Adrenal gland (tissue), 12 donors: ENCODE data around the gene TMA7. TPM values are rescaled to one million over a fixed set of nuclear protein-coding genes. Genes with fewer than 3 reads are reported as not detected.
A peak's percentile ranks its signal among the peaks of the same experiment; 100 is the strongest.
"Not testable (repeated sequence)": the region's sequence is repeated elsewhere in the genome, so short reads cannot be mapped to it uniquely, and the experiment has no call there.

Experiments used
- DNase-seq, 7 donors: peaks; one replicate each; pipeline ENCODE4 v3.0.0-alpha.2; 2019 to 2020
- H3K27ac ChIP-seq, 5 donors: fragments of 200-600 bp; sonication (generic) in 4 of 5; 1 replicate in 3 of 5; 2 replicates in 2 of 5; pipeline versions ENCODE4 v1.5.1 to v1.8.0; 2016 to 2020; ENCODE audit warnings: mild to moderate bottlenecking in 1 of 5
- H3K27me3 ChIP-seq: fragments of 200-600 bp; 2 replicates; pipeline ENCODE4 v1.8.0; 2021
- H3K36me3 ChIP-seq, 2 donors: fragments of 200-600 bp; replicated peaks in 1 of 2; 1 replicate in 1 of 2; 2 replicates in 1 of 2; pipeline versions ENCODE4 v1.5.1 to v1.8.0; 2018 to 2022
- H3K4me1 ChIP-seq, 2 donors: fragments of 200-600 bp; replicated peaks in 1 of 2; 1 replicate in 1 of 2; 2 replicates in 1 of 2; pipeline versions ENCODE4 v1.5.1 to v1.8.0; 2018 to 2021
- H3K4me3 ChIP-seq, 4 donors: fragments of 200-600 bp; sonication (generic) in 3 of 4; one replicate each; pipeline ENCODE4 v1.5.1; 2016 to 2018
- H3K9me3 ChIP-seq, 3 donors: fragments of 200-600 bp; sonication (generic) in 1 of 3; replicated peaks in 1 of 3; 1 replicate in 2 of 3; 2 replicates in 1 of 3; pipeline versions ENCODE4 v1.5.1 to v1.8.0; 2016 to 2021
- POLR2A ChIP-seq, 2 donors: fragments of 450-650 bp; IDR thresholded peaks; one replicate each; pipeline ENCODE4 v1.6.1; 2017; ENCODE audit warnings: antibody characterized with exemption in 2 of 2, mild to moderate bottlenecking in 2 of 2, moderate library complexity in 1 of 2
- WGBS, 4 donors: extraction: QIAGEN DNeasy Blood & Tissue Kit in 2 of 4; methylation state at CpG; one replicate each; pipeline versions ENCODE4 v1.1.5 to v1.1.7; 2013 to 2017; 5-methylcytosine and 5-hydroxymethylcytosine counted together
- intact Hi-C, 2 donors: fragments of 100-400 bp; cut with DNase I; formaldehyde crosslinking; loops; one replicate each; pipeline versions ENCODE4 v1.14.1 to v1.15.0; 2022 to 2023
- polyA plus RNA-seq, 3 donors: library from polyadenylated mRNA; stranded (reverse); fragments of 200-250 nt in 2 of 3; fragments of 350-450 nt in 1 of 3; fragmentation: Illumina TruSeq in 1 of 3; extraction: RNeasy Lipid Tissue Mini Kit (QIAGEN cat#74804) in 1 of 3; gene quantifications; one replicate each; pipeline ENCODE4 v1.2.3, GENCODE V29; 2013 to 2014
- total RNA-seq, 9 donors: library from RNA; depleted of rRNA in 4 of 9; stranded (reverse); fragments of >200 nt in 4 of 9; fragments of 120-200 nt in 1 of 9; fragmentation: NEBNext Ultra II Directional in 1 of 9; extraction: Animal tissue kit (Norgen Biotek cat#: 25700) in 1 of 9; gene quantifications; one replicate each; pipeline versions ENCODE4 v1.1.0 to v1.2.4, GENCODE V29; 2013 to 2023
- TF ChIP-seq, protein P1 (sequence below), 6 experiments: fragments of 450-650 bp in 4 of 6; fragments of 200-600 bp in 2 of 6; sonication (generic) in 1 of 6; IDR thresholded peaks; 1 replicate in 5 of 6; 2 replicates in 1 of 6; pipeline versions ENCODE4 v1.5.1 to v1.8.0; 2016 to 2021; ENCODE audit warnings: antibody characterized with exemption in 6 of 6, mild to moderate bottlenecking in 2 of 6, moderate library complexity in 1 of 6
- donor health status: healthy with polysubstance abuse.
- donor health status: Bipolar disorder and iron deficiency.
- donor health status: DM: yes; HTN: yes; CAD: no.
- donor health status: DM: no; HTN: no; CAD: no.
- donor health status: DM: no; HTN: no; CAD: no.
- donor health status: DM: yes; HTN: yes; CAD: no.

TMA7 gene
- total and polyA plus RNA-seq, 12 donors = 177 to 891 (median 284) TPM

DNA sequence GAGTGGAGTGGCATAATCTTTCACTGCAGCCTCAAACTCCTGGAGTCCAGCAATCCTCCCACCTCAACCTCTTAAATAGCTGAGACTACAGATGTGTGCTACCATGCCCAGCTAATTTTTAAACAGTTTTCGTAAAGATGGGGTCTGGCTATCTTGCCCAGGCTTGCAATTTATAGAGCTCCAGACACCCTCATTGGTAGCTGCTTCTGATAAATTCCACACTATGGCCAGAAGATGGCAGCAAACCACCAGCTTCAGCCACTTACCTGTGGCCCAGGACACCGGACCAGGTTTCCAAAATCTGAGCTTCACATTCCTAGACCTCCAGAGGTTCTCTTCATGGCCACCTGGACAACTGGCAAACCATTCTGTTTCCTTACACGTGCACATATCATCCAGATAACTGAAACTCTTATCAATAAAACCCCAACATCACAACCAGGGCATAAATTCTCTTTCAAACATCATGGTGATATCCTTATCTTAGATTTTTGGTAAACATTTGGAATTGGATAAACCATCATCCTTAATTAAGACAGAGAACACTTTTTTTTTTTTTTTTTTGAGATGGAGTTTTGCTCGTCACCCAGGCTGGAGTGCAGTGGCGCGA lies 39.1 kb upstream of the TMA7 start:
- H3K9me3 ChIP-seq = no peaks in the 10 kb centered on the region
- peaks cover 0 to 5% of the 10 kb centered on the region in 2 donors for H3K4me1 ChIP-seq
- intact Hi-C loops = no loop called here
- H3K27ac ChIP-seq = no peak overlapping the region
- TF ChIP-seq, protein P1, sequence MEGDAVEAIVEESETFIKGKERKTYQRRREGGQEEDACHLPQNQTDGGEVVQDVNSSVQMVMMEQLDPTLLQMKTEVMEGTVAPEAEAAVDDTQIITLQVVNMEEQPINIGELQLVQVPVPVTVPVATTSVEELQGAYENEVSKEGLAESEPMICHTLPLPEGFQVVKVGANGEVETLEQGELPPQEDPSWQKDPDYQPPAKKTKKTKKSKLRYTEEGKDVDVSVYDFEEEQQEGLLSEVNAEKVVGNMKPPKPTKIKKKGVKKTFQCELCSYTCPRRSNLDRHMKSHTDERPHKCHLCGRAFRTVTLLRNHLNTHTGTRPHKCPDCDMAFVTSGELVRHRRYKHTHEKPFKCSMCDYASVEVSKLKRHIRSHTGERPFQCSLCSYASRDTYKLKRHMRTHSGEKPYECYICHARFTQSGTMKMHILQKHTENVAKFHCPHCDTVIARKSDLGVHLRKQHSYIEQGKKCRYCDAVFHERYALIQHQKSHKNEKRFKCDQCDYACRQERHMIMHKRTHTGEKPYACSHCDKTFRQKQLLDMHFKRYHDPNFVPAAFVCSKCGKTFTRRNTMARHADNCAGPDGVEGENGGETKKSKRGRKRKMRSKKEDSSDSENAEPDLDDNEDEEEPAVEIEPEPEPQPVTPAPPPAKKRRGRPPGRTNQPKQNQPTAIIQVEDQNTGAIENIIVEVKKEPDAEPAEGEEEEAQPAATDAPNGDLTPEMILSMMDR (IDR thresholded peaks at IDR 0.05) = peak; percentile 79 to 93 (median 86)
- no peak for TF ChIP-seq POLR2A (IDR thresholded peaks at IDR 0.05)
- no peak overlapping the region for H3K4me3 ChIP-seq
- no peaks in the 10 kb centered on the region for H3K27me3 ChIP-seq
- peak; percentile 44 to 82 (median 61) for DNase-seq
- WGBS, 4 donors = 47 to 60% (median 55%) methylated on average over 6 of the region's 6 CpGs
- H3K36me3 ChIP-seq = no peaks in the 10 kb centered on the region

DNA sequence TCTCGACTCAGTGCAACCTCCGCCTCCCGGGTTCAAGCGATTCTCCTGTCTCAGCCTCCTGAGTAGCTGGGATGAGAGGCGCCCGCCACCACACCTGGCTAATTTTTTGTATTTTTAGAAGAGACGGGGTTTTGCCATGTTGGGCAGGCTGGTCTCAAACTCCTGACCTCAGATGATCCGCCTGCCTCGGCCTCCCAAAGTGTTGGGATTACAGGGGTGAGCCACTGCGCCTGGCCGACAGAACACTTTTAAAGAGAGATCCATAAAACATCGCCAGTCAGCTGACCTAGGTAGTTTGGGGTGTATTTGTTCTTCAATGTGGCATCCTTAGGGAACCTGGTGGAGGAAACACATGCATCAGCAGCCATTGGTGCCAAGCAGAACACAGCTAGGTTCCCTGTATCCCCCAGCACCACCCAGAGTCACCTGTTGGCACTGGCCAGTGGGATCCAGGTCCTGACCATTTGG lies 38.6 kb upstream of the TMA7 start:
- H3K36me3 ChIP-seq, H3K9me3 ChIP-seq, intact Hi-C loops, H3K4me1 ChIP-seq, H3K4me3 ChIP-seq, H3K27me3 ChIP-seq: not testable (repeated sequence)
- WGBS, 4 donors = 75 to 89% (median 85%) methylated on average over 12 of the region's 12 CpGs
- DNase-seq = peak in 3 of 7 donors; percentile 10 to 49 (median 18)
- peak overlapping the region in 3 of 5 donors; percentile 31 to 80 (median 74) for H3K27ac ChIP-seq

DNA sequence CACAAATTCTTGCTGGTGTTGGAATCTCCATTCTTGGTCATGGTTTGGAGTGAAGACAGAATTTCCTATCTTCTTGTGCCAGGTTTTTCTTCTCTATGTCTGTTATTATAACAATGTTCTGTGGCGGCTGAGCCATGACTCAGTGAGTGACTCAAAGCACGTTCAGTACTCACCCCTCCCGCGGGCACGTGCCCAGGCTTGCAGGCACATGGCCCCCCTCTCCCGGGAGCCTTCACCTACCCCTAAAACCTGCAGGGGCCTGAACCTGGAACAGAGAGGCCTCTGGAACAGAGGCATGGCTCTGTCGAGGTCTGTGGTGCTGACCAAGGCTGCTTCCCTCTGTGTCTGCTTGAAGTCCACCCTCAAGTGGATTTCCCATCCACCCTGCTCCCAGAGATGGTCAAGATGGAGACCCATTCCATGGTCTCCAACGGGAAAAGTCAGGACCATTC lies 37.8 kb upstream of the TMA7 start:
- no peak for TF ChIP-seq POLR2A (IDR thresholded peaks at IDR 0.05)
- TF ChIP-seq, protein P1 (IDR thresholded peaks at IDR 0.05) = no peak
- intact Hi-C loops = loop anchor here in 1 of 2 donors (1.0 kb wide), 1 partner anchor 29 kb away; no protein-coding TSS in a partner anchor
- Histone ChIP-seq H3K27me3 (no peaks in the 10 kb centered on the region), H3K9me3 (no peaks in the 10 kb centered on the region), H3K36me3 (no peaks in the 10 kb centered on the region), H3K4me3 (no peak overlapping the region), H3K4me1 (peaks cover 0 to 5% of the 10 kb centered on the region in 2 donors), H3K27ac (peak overlapping the region in 3 of 5 donors; percentile 16 to 81 (median 80))
- peak; percentile 71 to 91 (median 86) for DNase-seq
- 20 to 37% (median 26%) methylated on average over 6 to 8 of the region's 8 CpGs for WGBS, 4 donors

DNA sequence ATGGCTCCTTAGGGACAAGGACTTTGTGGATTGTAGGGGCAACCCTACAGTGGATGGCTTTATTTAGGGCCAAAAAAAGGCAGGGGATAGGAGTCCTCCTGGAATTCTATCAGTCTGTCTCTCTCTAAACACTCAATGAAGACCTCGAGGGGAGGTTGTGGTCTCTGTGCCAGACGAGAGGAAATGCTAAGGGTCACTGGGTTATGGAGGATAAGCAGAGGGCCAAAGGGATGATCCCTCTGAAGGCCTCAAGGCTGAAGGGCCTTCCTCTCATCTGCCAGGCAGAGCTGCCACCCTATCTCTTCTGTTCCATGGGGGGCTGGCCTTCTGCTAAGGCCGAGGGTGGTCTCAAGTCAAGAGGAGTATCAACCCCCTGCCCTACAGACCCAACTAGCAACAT lies 37.1 kb upstream of the TMA7 start:
- intact Hi-C loops = loop anchor here in 1 of 2 donors (1.0 kb wide), 1 partner anchor 28 kb away; no protein-coding TSS in a partner anchor
- no peak for TF ChIP-seq POLR2A (IDR thresholded peaks at IDR 0.05)
- TF ChIP-seq, protein P1 (IDR thresholded peaks at IDR 0.05) = no peak
- Histone ChIP-seq H3K27ac (peak overlapping the region in 3 of 5 donors; percentile 16 to 81 (median 80)), H3K4me1 (peaks cover 0 to 5% of the 10 kb centered on the region in 2 donors), H3K36me3 (no peaks in the 10 kb centered on the region), H3K9me3 (no peaks in the 10 kb centered on the region), H3K27me3 (no peaks in the 10 kb centered on the region), H3K4me3 (no peak overlapping the region)
- peak in 1 of 7 donors; percentile 15 for DNase-seq
- WGBS, 4 donors = 54 to 72% (median 63%) methylated on average over 3 of the region's 3 CpGs
